ENCODE data around the gene KLHL33. TPM values are rescaled to one million over a fixed set of nuclear protein-coding genes. Genes with fewer than 3 reads are reported as not detected.
A peak's percentile ranks its signal among the peaks of the same experiment; 100 is the strongest.
"Not testable (repeated sequence)": the region's sequence is repeated elsewhere in the genome, so short reads cannot be mapped to it uniquely, and the experiment has no call there.

Gene KLHL33
- total RNA-seq, 1 donor from 2014 or later = 0.53 TPM

DNA sequence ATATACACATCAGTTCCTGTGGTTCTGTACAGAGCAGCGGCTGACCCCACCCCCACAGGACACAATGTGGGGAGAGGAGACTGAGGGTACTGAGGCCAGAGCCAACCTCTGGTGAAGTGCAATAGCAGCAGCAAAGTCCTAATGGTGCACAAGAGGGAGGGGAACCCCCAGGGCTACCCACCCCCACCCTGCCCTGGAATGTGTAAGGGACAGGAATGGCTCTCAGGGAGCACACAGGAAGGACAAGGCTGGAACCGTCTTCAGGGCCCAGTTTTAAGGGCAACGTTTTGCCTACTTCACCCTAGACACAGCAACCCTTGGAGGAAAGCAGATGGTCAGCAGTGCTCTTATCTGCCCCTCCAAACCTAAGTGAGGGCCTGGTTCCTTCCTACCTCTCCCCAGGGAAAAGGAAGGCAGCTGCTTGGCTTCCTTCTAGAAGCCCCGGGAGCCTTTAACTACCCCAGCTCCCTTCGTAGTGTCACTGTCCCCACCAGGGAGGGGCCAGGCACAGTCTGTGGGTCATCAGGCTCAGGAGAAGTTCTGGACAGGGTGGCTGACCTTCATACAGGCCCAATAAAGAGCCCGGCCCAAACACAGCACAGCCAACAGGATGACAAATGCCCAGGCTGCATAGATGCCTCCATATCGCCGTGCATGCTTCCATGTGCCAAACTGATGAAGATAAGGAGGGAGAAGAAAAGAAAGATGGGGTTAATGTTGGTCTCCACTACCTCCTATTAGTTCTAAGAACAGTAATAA is 22.2 kb upstream of the KLHL33 start:
- POLR2A ChIA-PET = interaction anchor here (4.2 to 4.5 kb wide), 2 partner anchors 12 to 44 kb away, joined by 58 to 68 read pairs; partner anchors contain the start of genes PNP and TEP1
- Mint-ChIP-seq H3K9me3 (peaks cover 2% of the 10 kb centered on the region), H3K4me1 (peaks cover 47% of the 10 kb centered on the region), H3K27ac (no peak overlapping the region), H3K36me3 (ENCODE audit: low read depth) (peaks cover 5% of the 10 kb centered on the region), H3K4me3 (peak overlapping the region; percentile 15), H3K27me3 (no peaks in the 10 kb centered on the region)
- DNase-seq (no peak), ATAC-seq (ENCODE audit: low read depth) (no peak)
- no peak for TF ChIP-seq CTCF (IDR thresholded peaks at IDR 0.05)
- CTCF ChIA-PET = interaction anchor here (1.3 kb wide), 1 partner anchor 151 kb away, joined by 3 read pairs; no protein-coding TSS in a partner anchor
- intact Hi-C loops (cut with micrococcal nuclease) = loop anchor here (10.0 kb wide), 2 partner anchors 647 to 997 kb away; partner anchors contain the start of genes CHD8 and TMEM253

- H3K4me3 Mint-ChIP-seq = no peak overlapping the region
Observed at GRCh38 chr14:20456971-20457370, 21.0 kb upstream of the KLHL33 start.

GRCh38 chr14:20455355-20456300 is 19.7 kb upstream of the KLHL33 start:
- Mint-ChIP-seq H3K36me3 (ENCODE audit: low read depth) (peaks cover 16% of the 10 kb centered on the region), H3K9me3 (no peaks in the 10 kb centered on the region), H3K27me3 (no peaks in the 10 kb centered on the region), H3K27ac (no peak overlapping the region), H3K4me1 (peaks cover 44% of the 10 kb centered on the region), H3K4me3 (no peak overlapping the region)
- intact Hi-C loops (cut with micrococcal nuclease) = loop anchor here (1.0 to 10.0 kb wide), 8 partner anchors 14 to 999 kb away; partner anchors contain the start of genes CHD8, PARP2, PNP and TMEM253
- ChIA-PET POLR2A (interaction anchor here (0.7 to 5.0 kb wide), 22 partner anchors 9 to 260 kb away, joined by 3 to 65 read pairs (median 7); partner anchors contain the start of genes PARP2, PNP and TEP1), CTCF (interaction anchor here (1.0 to 2.9 kb wide), 5 partner anchors 38 to 404 kb away, joined by 3 to 29 read pairs (median 5); partner anchors contain the start of gene TEP1)
- ATAC-seq (ENCODE audit: low read depth) = peak; percentile 57
- no peak for TF ChIP-seq CTCF (IDR thresholded peaks at IDR 0.05)
- no peak for DNase-seq

More at GRCh38 chr14:20456971-20457370, 21.0 kb upstream of the KLHL33 start:
- Mint-ChIP-seq H3K9me3 (peaks cover 2% of the 10 kb centered on the region), H3K4me1 (peaks cover 51% of the 10 kb centered on the region), H3K27me3 (no peaks in the 10 kb centered on the region), H3K27ac (no peak overlapping the region), H3K36me3 (ENCODE audit: low read depth) (peaks cover 12% of the 10 kb centered on the region)
- intact Hi-C loops (cut with micrococcal nuclease) = loop anchor here (10.0 kb wide), 2 partner anchors 648 to 998 kb away; partner anchors contain the start of genes CHD8 and TMEM253
- ATAC-seq (ENCODE audit: low read depth) (no peak), DNase-seq (no peak)
- ChIA-PET POLR2A (interaction anchor here (3.5 to 5.0 kb wide), 2 partner anchors 13 to 43 kb away, joined by 38 to 65 read pairs; partner anchors contain the start of genes PNP and TEP1), CTCF (interaction anchor here (1.0 kb wide), 1 partner anchor 40 kb away, joined by 3 read pairs; no protein-coding TSS in a partner anchor)
- TF ChIP-seq CTCF (IDR thresholded peaks at IDR 0.05) = no peak

GRCh38 chr14:20454516-20455354 is 18.8 kb upstream of the KLHL33 start, which contains the start of the genes APEX1 and OSGEP:
Gene APEX1, plus strand, starts transcription at chr14:20455226. Its CDS starts 420 bp downstream, at chr14:20455646.
Gene OSGEP, minus strand, starts transcription at chr14:20454812. Its CDS starts 129 bp downstream, at chr14:20454683.
- ChIA-PET POLR2A (interaction anchor here (0.7 to 5.0 kb wide), 24 partner anchors 10 to 260 kb away, joined by 3 to 65 read pairs (median 6); partner anchors contain the start of genes PARP2, PNP and TEP1), CTCF (interaction anchor here (1.0 to 2.9 kb wide), 5 partner anchors 37 to 404 kb away, joined by 3 to 29 read pairs (median 5); partner anchors contain the start of gene TEP1)
- no peak for TF ChIP-seq CTCF (IDR thresholded peaks at IDR 0.05)
- no peaks in the 10 kb centered on the region for H3K27me3 Mint-ChIP-seq
- peaks cover 35% of the 10 kb centered on the region for H3K4me1 Mint-ChIP-seq
- H3K4me3 Mint-ChIP-seq = peak within 1 kb of the TSS; percentile 56
- peaks cover 25% of the 10 kb centered on the region for H3K36me3 Mint-ChIP-seq (ENCODE audit: low read depth)
- no peaks in the 10 kb centered on the region for H3K9me3 Mint-ChIP-seq
- no peak within 1 kb of the TSS for H3K27ac Mint-ChIP-seq
- ATAC-seq (ENCODE audit: low read depth) (peak; percentile 88), DNase-seq (peak; percentile 88)
- intact Hi-C loops (cut with micrococcal nuclease) = loop anchor here (1.0 to 10.0 kb wide), 10 partner anchors 15 to 1000 kb away; partner anchors contain the start of genes CHD8, PARP2, PNP and TEP1

DNA sequence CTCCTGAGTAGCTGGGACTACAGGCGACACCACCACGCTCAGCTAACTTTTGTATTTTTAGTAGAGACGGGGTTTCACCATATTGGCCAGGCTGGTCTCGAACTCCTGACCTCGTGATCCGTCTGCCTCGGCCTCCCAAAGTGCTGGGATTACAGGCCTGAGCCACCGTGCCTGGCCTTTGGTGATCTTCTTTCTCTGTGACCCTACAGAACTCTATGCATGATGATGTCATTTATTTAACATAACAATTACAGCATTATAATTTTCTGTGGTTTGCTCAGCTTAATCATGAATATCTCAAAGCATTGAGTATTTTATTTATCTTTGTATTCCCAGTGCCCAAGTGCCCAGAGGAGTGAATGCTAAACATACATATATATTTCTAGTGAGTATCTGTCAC is 16.9 kb upstream of the KLHL33 start:
- H3K4me3 Mint-ChIP-seq; H3K27ac Mint-ChIP-seq; DNase-seq; ATAC-seq (ENCODE audit: low read depth); H3K27me3 Mint-ChIP-seq; H3K9me3 Mint-ChIP-seq: not testable (repeated sequence)
- ChIA-PET POLR2A (interaction anchor here (1.1 to 5.0 kb wide), 2 partner anchors 9 to 39 kb away, joined by 5 to 65 read pairs; partner anchors contain the start of genes PIP4P1 and TEP1), CTCF (interaction anchor here (1.4 kb wide), 1 partner anchor 37 kb away, joined by 4 read pairs; no protein-coding TSS in a partner anchor)
- H3K4me1 Mint-ChIP-seq = peaks cover 19% of the 10 kb centered on the region
- intact Hi-C loops (cut with micrococcal nuclease) = loop anchor here (10.0 kb wide), 2 partner anchors 652 to 1002 kb away; partner anchors contain the start of genes CHD8 and TMEM253
- peaks cover 43% of the 10 kb centered on the region for H3K36me3 Mint-ChIP-seq (ENCODE audit: low read depth)

All from activated B cell treated with CpG ODN at 0.5 μM for 24 hours (primary cell).